GM21423 (cell line): Measurements from ENCODE around the gene B4GALNT2.

Experiments used
- ATAC-seq: cut with Tn5 transposase; IDR thresholded peaks from one replicate; pipeline ENCODE4 v1.9.1; 2021; ENCODE audit warnings: mild to moderate bottlenecking, moderate library complexity; ENCODE audit not compliant: unreplicated experiment

B4GALNT2 gene

DNA sequence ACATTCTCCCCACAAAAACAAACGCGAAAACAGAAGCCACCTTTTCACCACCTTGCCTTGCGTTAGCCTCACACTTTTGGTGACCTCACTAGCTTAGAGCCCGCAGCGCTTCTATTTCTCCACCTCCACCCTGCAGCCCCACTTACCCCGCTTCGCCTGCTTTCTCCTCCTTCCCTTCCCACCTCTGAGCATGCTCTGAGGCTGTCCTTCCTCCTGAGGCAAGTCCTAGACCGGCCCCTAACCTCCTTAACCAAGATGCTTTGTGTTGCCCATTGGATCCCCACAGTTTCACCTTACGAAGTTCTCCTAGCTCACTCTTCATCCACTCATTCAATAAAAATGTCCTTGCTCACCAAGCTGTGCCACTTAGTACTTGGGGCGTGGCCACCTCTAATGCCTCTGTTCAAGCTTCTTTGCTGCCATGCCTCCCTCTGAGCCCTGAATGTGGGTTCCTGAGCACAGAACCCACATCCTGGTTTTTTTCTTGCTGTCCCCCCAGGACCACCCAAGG is 76.5 kb downstream of the B4GALNT2 start:
- no peak for ATAC-seq

DNA sequence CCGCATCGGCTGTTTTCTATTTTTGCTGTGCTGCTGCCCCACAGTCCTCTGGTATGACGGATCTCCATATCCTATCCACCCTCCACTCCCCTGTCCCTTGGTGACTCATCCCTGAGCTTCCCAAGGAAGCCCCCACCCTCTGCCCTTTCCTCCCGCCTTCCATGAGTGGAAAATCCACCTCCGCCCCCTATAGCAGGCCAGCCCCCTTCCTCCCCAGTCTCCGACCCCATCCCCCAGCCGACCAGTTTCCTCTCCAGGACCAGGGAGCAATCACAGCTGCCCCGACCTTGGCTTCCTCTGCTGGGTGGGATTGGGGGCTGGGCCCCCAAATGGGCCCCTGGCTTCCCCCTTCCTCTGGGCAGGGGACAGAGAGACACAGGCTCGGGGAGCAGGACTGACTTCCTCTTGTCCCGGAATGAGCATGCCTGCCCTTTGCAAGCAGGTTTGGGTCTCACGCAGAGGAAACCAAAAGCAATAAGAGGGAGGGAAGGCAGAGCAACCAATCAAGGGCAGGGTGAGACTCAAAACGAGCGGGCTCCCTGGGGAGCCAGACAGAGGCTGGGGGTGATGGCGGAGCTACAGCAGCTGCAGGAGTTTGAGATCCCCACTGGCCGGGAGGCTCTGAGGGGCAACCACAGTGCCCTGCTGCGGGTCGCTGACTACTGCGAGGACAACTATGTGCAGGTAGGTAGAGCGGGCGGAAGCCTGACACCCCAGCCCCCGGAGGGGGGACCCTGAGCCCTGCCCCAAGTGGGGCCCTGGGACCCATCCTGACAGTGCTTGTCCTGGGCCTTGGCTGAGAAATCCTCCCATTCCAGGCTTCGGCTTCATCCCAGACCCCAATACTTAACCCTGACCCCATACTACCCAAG is 77.8 kb downstream of the B4GALNT2 start, which contains the start of the genes ABI3 and GNGT2:
Gene ABI3, plus strand, starts transcription at position 550 of the 872 bp plus-strand sequence. Its CDS starts 18 bp downstream, at position 568.
Gene GNGT2, minus strand, starts transcription at position 417 of the 872 bp plus-strand sequence. CDS start 3,152 bp downstream, outside the sequence.
- peak; percentile 59 for ATAC-seq

DNA sequence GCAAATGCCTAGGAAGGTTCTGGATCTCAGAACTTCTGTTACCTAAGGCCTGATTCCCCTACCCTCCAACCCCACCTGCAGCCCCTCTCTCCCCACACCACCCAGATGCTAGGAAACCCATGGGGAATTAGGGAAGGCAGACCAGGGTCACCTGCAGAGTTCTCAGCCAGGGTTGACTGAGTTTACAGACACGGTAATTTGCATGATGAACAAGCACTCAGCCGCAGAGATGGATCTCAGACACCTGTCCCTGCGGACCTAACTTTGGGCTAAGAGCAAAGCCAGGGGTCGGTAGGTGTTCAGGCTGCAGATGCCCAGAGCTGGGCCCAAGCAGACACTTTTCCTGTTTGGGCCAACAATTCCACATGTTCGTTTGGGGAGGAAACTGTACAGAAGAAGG is 80.8 kb downstream of the B4GALNT2 start:
- ATAC-seq, result no peak

DNA sequence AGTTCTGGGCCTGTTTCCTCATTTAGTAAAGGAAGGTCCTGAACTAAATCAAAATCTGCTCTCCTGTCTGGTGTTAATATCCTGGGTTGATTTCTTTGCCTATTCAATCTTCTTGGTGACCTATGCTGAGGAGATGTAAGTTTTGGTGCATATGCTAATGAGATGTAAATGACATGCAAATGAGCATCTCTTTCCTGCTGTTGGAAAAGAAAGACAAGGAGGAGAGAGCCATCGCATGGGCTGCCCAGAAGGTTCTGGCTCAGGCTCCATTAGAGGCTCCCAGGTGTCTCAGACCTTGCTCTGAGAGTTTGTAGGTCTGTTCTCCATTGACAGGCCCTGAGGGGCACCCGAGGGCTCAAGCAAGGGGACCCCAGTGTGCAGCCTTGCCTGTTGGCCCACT is 81.3 kb downstream of the B4GALNT2 start:
- no peak for ATAC-seq

DNA sequence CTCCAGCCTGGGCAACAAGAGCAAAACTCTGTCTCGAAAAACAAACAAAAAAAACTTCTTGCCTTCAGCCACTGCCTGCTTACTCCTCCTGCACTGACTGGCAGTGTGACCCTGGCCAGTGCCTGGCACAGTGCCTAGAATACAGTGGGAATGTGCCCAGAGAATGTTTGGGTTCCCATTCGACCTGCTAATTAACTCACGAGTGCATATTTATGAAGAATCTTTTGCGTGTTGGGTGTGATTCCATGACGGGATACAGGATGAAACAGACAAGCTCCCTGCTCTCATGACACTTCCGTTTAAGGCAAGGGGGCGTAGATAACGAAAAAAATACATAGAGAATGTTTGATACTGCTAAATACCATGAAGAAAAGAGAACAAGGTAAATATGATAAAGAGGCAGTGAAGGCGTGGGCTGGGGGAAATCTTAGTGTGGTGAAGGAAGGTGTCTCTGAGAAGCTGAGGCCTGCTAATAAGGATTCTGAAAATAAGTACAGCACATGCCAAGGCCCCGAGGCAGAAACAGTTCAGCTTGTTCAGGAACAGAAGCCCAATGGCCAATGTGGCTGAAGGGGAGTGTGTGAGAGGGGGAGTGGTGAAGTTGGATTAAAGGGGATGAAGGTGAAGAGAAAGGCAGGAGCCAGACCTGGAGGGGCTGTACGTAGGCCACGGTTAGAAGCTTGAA is 82.2 kb downstream of the B4GALNT2 start:
- ATAC-seq, result no peak

DNA sequence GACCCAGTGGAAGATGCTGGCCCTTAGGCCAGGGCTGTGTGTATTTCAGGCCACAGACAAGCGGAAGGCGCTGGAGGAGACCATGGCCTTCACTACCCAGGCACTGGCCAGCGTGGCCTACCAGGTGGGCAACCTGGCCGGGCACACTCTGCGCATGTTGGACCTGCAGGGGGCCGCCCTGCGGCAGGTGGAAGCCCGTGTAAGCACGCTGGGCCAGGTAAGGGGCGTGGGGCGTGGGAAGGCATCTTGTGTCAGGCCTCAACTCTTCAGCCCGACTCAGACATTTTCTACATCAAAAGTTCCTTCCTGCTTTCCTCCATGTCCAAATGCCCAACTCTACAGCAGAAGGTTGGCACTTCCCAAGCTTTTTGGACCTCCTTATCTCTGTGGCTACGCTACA is 83.9 kb downstream of the B4GALNT2 start:
- no peak for ATAC-seq

DNA sequence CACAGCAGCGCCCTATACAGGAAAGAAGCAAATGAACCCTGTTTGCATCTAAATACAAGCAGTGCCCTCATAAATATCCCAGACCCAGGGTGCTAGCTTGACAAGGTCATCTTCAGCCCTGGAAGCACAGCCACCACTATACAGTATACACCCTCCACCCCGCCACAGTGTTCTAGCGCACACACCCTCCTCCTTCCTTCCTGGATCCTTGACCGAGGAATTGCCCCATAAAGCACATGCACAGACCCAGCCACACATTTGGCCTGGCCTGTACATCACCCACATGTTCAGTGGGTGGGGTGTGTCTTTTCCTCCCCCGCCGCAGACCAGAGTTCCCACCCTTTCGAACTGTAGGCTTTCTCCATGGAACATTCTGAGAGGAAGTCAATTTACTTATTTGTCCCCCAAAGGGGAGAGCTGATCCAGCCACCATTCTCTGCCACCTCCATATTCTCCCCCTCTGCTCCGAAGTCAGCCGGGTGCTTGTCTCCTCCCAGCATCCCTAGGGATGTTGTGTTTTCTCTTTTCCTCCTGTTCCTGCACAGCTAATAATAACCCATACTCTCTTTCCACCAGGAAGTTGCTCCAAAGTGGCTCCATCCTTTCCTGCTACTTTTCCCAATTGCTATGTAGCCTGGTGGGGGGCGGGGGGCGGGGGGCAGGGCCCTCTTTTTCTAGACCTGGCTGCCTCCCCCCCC is 84.5 kb downstream of the B4GALNT2 start:
- no peak for ATAC-seq

DNA sequence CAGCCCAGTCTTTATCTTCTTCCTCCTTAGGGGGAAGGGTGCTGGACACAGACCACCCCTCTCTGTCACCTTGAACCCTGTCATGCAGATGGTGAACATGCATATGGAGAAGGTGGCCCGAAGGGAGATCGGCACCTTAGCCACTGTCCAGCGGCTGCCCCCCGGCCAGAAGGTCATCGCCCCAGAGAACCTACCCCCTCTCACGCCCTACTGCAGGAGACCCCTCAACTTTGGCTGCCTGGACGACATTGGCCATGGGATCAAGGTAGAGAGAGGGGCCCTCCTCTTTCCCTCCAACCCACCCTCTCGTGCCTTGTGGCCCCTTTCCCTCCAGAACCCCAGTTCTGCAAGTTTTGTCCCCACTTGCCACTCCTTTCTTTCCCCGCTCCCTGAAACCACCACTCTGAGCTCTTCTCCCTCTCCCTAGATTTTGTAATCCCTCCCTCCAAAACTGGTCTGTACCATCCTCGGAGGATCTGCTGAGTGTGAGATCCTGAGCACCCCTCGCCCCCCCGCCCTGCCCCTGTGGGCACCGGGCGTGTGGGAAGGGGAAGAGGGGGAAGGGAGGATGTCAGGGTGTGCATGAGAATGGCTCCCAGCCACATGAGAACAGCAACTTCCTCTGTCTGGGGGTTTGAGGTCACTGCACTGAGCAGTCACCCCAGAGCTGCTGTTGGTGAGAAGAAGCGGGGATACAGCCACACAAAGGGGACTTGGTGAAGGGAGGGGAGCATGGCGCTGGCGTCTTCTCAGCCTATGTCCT is 85.3 kb downstream of the B4GALNT2 start:
- ATAC-seq, result peak; percentile 47

DNA sequence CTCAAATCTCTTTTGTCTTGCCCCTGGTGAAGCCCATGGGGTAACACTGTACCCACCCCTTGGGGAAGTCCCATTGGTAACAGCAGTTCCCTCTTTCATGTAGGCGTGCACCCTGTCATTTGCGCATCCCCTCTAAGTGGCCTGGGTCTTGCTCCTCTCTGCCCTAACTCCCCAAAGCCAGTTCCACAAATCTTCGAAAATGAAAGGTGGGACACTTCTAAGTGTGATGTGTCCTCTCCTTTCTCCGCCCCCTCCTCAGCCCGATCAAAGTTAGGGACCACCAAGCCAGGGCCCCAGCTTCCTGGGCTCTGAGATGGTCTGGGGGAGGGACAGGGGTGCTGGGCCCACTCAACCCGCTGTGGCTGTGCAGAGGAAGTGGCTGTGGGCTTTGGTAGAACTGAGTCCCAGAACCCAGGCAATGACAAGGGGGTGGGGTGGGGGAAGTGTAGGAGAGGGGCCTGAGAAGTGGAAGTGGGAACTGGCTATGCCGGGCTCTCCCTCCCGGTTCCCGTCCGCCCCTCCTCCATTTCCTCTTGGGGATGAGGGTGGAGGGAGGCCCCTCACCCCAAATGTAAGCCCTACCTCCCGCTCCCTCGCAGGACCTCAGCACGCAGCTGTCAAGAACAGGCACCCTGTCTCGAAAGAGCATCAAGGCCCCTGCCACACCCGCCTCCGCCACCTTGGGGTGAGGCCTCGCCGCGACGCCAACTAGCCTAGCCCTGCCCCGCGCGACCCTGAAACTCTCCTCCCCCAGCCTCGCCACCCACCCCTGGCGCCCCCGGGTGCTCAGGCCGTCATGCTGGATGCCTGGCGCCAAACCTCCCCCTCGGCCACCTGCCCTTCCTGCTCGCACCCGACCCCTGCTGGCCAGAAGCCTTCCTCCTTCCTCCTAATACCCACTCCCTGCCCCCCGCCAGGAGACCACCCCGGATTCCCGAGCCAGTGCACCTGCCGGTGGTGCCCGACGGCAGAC is 86.7 kb downstream of the B4GALNT2 start:
- ATAC-seq, result peak; percentile 28

DNA sequence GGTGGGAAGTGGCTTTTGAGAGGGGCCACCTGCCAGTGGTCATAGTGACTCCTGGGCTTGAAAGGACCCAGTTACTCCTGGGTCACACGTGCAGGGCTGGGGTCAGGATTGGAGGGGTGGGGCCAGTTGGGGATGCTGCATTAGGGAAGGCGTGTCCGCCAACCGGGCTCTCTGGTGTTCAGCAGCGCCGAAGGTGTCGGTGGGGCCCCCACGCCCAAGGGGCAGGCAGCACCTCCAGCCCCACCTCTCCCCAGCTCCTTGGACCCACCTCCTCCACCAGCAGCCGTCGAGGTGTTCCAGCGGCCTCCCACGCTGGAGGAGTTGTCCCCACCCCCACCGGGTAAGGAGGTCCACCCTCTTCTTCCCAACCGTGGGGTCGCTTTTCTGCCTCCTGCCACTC is 87.4 kb downstream of the B4GALNT2 start:
- ATAC-seq, result no peak

DNA sequence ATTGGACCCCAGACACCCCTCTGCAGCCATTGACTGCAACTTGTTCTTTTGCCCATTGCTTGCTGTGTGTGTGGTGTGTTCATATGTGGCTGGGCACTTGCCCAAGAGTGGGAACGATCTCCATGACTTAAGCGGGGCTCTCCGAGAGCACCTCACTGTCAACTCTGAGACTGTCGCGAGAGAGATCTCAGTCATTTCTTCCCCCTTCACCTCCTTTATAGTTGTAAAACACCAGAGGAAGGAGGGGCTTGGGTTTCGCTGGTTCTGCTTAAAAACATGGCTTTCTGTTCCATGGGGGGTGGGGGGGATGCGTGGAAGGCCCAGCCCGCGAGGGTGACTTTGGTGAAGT is 90.6 kb downstream of the B4GALNT2 start:
- ATAC-seq, result no peak

DNA sequence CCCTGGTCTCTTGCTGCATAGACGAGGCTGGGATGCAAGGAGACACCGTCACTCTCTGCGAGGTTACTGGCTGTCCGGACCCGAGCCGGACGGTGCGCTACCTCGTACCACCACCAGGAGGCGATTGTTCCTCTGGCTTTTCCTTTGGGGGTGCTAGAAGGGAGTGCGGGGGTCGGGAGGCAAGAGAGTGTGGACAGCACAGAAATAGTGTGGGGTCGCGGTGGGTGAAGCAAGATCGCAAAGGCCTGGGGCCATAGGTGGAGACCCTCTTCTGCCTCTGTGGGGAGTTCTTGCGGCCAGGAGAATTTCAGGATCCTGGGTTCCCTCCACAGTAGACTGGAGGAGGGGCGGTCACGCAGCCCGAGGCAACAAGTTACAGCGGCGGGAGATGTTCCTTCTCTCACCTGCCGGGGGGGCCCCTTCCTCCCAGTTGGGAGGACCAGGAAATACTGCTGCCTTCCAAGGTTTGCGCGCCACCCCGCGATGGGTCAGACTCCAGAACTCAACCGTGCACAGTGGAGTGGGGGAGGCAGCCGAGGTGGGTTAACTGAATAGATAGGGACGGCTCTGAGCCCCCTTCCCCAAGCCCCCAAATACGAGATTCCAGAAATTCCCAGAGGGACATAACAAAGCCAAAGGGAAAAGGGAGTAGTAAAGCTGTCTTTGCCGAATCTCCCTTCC is 91.1 kb downstream of the B4GALNT2 start:
- no peak for ATAC-seq

DNA sequence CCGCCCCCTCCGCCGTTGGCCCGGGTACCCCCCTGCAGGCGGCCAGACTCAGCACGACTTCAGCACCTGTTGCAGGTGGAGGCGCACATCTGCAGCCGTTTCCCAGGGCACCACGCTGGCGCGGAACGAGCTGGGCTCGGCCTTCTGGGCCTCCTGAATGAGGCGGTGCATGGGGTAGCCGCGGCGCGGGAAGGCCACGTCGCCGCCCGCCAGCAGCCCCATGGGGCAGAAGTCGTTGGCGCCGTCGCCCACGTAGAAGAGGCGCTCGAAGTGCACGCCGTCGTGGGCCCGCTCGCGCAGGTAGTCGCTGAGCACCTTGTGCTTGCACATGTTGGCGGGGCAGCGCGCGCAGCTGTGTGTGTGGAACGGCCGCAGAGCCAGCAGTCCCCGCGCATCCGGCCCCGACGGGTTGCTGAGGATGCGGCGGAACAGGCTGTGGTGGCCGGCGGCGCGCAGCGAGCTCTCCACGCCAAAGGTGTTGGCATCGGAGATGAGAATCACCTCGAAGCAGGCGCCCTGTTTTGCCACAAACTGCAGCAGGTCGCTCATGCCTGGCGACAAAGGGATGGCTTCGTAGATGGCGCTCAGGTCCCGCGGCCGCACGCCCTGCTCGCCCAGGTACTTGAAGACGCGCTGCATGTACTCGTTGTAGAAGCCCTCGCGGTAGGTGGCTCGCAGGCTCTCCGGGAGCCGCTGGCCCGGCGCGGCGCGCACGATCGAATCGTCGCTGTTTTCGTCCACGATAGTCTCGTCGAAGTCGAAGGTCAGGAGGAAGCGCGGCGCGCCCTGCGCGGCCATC is 91.8 kb downstream of the B4GALNT2 start:
- no peak for ATAC-seq

DNA sequence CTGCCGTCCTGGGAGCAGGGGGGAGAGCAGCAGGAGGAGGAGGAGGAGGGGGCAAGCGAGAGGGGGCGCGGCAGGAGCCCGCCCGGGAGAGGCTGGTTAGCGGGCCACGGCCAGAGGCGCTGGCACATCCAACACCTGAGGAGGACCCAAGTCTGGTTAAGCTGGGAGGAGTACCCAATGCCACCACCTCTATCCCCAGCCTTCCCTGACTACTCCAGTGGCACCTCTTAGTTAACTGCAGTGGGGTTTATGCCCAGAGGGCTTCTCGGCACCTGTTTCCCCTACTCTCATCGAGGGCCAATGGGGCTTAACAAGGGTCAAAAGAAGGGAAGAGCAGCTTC is 92.4 kb downstream of the B4GALNT2 start:
- ATAC-seq, result no peak

DNA sequence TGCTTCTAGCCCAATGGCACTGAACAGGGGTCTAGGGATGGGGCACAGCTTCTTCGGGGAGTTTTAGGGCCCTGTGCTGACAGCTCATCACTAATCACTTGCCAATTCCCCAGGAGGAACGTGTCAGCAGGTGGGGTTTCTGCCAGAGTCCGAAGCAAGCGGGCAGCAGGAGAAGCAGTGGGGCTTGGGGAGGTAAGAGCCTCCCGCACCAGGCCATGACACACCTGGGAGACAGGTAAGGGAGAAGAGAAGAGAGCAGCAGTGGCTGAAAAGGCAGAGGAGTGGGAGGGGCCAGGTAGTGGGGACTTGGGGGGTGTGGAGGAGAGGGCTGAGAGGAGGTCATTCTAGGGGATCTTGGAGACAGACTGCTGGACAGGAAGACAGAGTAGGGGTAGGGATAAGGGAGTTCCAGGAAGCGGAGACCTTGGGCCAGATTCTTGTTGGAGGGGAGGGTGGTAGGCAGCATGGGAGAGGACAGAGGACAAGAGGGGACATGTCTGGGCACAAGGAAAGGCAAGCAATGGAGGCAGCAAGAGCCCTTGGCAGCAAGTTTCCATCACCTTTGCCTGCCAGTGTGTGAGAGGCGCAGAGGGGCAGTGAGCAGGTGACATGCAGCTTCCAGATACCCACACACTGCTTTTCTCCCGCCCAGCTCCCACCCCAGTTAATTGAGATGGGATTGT is 93.1 kb downstream of the B4GALNT2 start:
- no peak for ATAC-seq
